ENCODE data around the gene C17orf75. TPM values are rescaled to one million over a fixed set of nuclear protein-coding genes. Genes with fewer than 3 reads are reported as not detected.

The C17orf75 gene
- total RNA-seq, 1 donor from 2014 or later: 16.2 TPM

- H3K27me3 Mint-ChIP-seq (ENCODE audit: low read depth, unreplicated experiment): no peaks in the 10 kb centered on the region
- Histone ChIP-seq H3K4me3 (ENCODE audit: insufficient read depth, low read depth, low read length) (peak overlapping the region; percentile 72), H3K27ac (ENCODE audit: low read depth, low read length) (no peak overlapping the region), H3K4me2 (ENCODE audit: low read length) (peak overlapping the region; percentile 89), H3K27me3 (ENCODE audit: insufficient read depth, low read length) (no peaks in the 10 kb centered on the region), H3K36me3 (ENCODE audit: insufficient read depth, low read length) (no peaks in the 10 kb centered on the region), H3K9me3 (ENCODE audit: insufficient read depth, low read depth, low read length) (no peaks in the 10 kb centered on the region), H3K4me1 (ENCODE audit: insufficient read depth, low read length) (peaks cover 5% of the 10 kb centered on the region), H3K9ac (ENCODE audit: low read length) (no peak overlapping the region), H2AFZ (ENCODE audit: low read depth, low read length) (peak overlapping the region; percentile 78), H4K20me1 (ENCODE audit: insufficient read depth, low read length) (no peaks in the 10 kb centered on the region), H3K79me2 (ENCODE audit: insufficient read depth, low read length) (no peaks in the 10 kb centered on the region)
- no peak overlapping the region for H3K27ac Mint-ChIP-seq (ENCODE audit: unreplicated experiment)
- TF ChIP-seq EZH2 (IDR thresholded peaks at IDR 0.05; ENCODE audit: insufficient read depth, low read length): no peak
- TF ChIP-seq CTCF (IDR thresholded peaks at IDR 0.05; ENCODE audit: insufficient read depth, low read depth, low read length): no peak
- FAIRE-seq (no peak), DNase-seq (ENCODE audit: low read depth) (no peak)
- H3K4me1 Mint-ChIP-seq (ENCODE audit: low read depth, unreplicated experiment): peaks cover 7% of the 10 kb centered on the region
- no peaks in the 10 kb centered on the region for H3K9me3 Mint-ChIP-seq (ENCODE audit: unreplicated experiment)
- H3K36me3 Mint-ChIP-seq (ENCODE audit: low read depth, unreplicated experiment): peaks cover 2% of the 10 kb centered on the region
- peak overlapping the region; percentile 86 for H3K4me3 Mint-ChIP-seq (ENCODE audit: unreplicated experiment)
Observed at GRCh38 chr17:32342603-32343325, 791 bp upstream of the C17orf75 start.

- Mint-ChIP-seq H3K27me3 (ENCODE audit: low read depth, unreplicated experiment) (no peaks in the 10 kb centered on the region), H3K9me3 (ENCODE audit: unreplicated experiment) (no peaks in the 10 kb centered on the region), H3K27ac (ENCODE audit: unreplicated experiment) (peak overlapping the region; percentile 63), H3K4me1 (ENCODE audit: low read depth, unreplicated experiment) (peaks cover 7% of the 10 kb centered on the region), H3K36me3 (ENCODE audit: low read depth, unreplicated experiment) (peaks cover 2% of the 10 kb centered on the region), H3K4me3 (ENCODE audit: unreplicated experiment) (peak overlapping the region; percentile 93)
- FAIRE-seq (no peak), DNase-seq (ENCODE audit: low read depth) (no peak)
- Histone ChIP-seq H2AFZ (ENCODE audit: low read depth, low read length) (peak overlapping the region; percentile 76), H3K4me2 (ENCODE audit: low read length) (peak overlapping the region; percentile 89), H3K27me3 (ENCODE audit: insufficient read depth, low read length) (no peaks in the 10 kb centered on the region), H3K36me3 (ENCODE audit: insufficient read depth, low read length) (no peaks in the 10 kb centered on the region), H3K4me3 (ENCODE audit: insufficient read depth, low read depth, low read length) (peak overlapping the region; percentile 72), H3K9ac (ENCODE audit: low read length) (peak overlapping the region; percentile 83), H3K9me3 (ENCODE audit: insufficient read depth, low read depth, low read length) (no peaks in the 10 kb centered on the region), H4K20me1 (ENCODE audit: insufficient read depth, low read length) (no peaks in the 10 kb centered on the region), H3K4me1 (ENCODE audit: insufficient read depth, low read length) (peaks cover 5% of the 10 kb centered on the region), H3K79me2 (ENCODE audit: insufficient read depth, low read length) (no peaks in the 10 kb centered on the region), H3K27ac (ENCODE audit: low read depth, low read length) (peak overlapping the region; percentile 25)
- TF ChIP-seq EZH2 (IDR thresholded peaks at IDR 0.05; ENCODE audit: insufficient read depth, low read length): no peak
- TF ChIP-seq CTCF (IDR thresholded peaks at IDR 0.05; ENCODE audit: insufficient read depth, low read depth, low read length): no peak
Observed at GRCh38 chr17:32341141-32341856, 674 bp downstream of the C17orf75 start.

All from astrocyte (in vitro differentiated cells and primary cell).